Activated T-cell treated with anti-CD3 and anti-CD28 coated beads for 48 hours (primary cell): ENCODE results near the gene MRPL2.
"Not testable (repeated sequence)": the region's sequence is repeated elsewhere in the genome, so short reads cannot be mapped to it uniquely, and the experiment has no call there.

Source experiments
- DNase-seq: peaks from one replicate; pipeline ENCODE4 v3.0.0-alpha.2; 2020; ENCODE audit warnings: low read depth

The MRPL2 gene

GRCh38 chr6:43053545-43054205, 5.6 kb downstream of the MRPL2 start, which contains the start of gene CUL7:
CUL7 (minus strand) TSS chr6:43053851; CDS start chr6:43052788, 1,063 bp downstream.
- DNase-seq: peak; percentile 89

GRCh38 chr6:43052842-43053544, 6.2 kb downstream of the MRPL2 start:
- no peak for DNase-seq

GRCh38 chr6:43052225-43052841, 6.9 kb downstream of the MRPL2 start:
- no peak for DNase-seq

GRCh38 chr6:43050981-43051380, 8.3 kb downstream of the MRPL2 start:
- DNase-seq: no peak

- no peak for DNase-seq
Observed at GRCh38 chr6:43047998-43048397, 11.2 kb downstream of the MRPL2 start.

- DNase-seq: no peak
Observed at GRCh38 chr6:43045371-43045930, 13.8 kb downstream of the MRPL2 start.

- DNase-seq: no peak
Observed at GRCh38 chr6:43043310-43043709, 15.9 kb downstream of the MRPL2 start.

GRCh38 chr6:43041475-43041874, 17.8 kb downstream of the MRPL2 start:
- not testable (repeated sequence) for DNase-seq

- no peak for DNase-seq
Observed at GRCh38 chr6:43040542-43041257, 18.5 kb downstream of the MRPL2 start.

- no peak for DNase-seq
Observed at GRCh38 chr6:43038727-43039126, 20.5 kb downstream of the MRPL2 start.

- no peak for DNase-seq
Observed at GRCh38 chr6:43037706-43038105, 21.5 kb downstream of the MRPL2 start.

- no peak for DNase-seq
Observed at GRCh38 chr6:43037197-43037596, 22.0 kb downstream of the MRPL2 start.

GRCh38 chr6:43036712-43037111, 22.5 kb downstream of the MRPL2 start:
- no peak for DNase-seq

GRCh38 chr6:43035495-43036194, 23.6 kb downstream of the MRPL2 start:
- no peak for DNase-seq

- no peak for DNase-seq
Observed at GRCh38 chr6:43034190-43034525, 25.1 kb downstream of the MRPL2 start.

- no peak for DNase-seq
Observed at GRCh38 chr6:43033496-43034189, 25.6 kb downstream of the MRPL2 start.

GRCh38 chr6:43032326-43032725, 26.9 kb downstream of the MRPL2 start:
- no peak for DNase-seq

GRCh38 chr6:43029120-43029519, 30.1 kb downstream of the MRPL2 start:
- no peak for DNase-seq

- DNase-seq: no peak
Observed at GRCh38 chr6:43026365-43026764, 32.9 kb downstream of the MRPL2 start.

- no peak for DNase-seq
Observed at GRCh38 chr6:43024436-43024835, 34.8 kb downstream of the MRPL2 start.
